ENCODE results near the gene RNF112.

DNA sequence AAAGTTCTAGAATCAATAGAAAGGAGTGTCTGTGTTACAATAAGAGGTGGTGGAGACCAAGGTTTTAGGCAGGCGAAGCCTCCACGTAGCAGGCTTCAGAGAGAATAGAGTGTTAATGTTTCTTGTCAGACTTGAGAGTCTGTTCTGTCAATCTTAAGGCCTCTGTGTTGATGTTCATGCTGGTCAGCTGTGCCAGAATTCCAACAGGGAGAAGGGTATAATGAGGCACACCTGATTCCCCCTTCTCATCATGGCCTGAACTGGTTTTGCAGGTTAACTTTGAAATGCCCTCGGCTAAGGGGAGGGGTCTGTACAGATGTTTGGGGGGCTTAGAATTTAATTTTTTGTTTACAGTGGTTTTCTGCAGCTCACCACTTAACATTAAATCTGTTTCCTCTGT is 46.0 kb downstream of the RNF112 start:
- TF ChIP-seq POLR2A (IDR thresholded peaks at IDR 0.05) = no peak
- TF ChIP-seq, protein P1, sequence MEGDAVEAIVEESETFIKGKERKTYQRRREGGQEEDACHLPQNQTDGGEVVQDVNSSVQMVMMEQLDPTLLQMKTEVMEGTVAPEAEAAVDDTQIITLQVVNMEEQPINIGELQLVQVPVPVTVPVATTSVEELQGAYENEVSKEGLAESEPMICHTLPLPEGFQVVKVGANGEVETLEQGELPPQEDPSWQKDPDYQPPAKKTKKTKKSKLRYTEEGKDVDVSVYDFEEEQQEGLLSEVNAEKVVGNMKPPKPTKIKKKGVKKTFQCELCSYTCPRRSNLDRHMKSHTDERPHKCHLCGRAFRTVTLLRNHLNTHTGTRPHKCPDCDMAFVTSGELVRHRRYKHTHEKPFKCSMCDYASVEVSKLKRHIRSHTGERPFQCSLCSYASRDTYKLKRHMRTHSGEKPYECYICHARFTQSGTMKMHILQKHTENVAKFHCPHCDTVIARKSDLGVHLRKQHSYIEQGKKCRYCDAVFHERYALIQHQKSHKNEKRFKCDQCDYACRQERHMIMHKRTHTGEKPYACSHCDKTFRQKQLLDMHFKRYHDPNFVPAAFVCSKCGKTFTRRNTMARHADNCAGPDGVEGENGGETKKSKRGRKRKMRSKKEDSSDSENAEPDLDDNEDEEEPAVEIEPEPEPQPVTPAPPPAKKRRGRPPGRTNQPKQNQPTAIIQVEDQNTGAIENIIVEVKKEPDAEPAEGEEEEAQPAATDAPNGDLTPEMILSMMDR (IDR thresholded peaks at IDR 0.05) = no peak
